Central memory CD4-positive, alpha-beta T cell (primary cell): ENCODE results near the gene LHFPL6.

Source experiments
- DNase-seq: peaks from one replicate; pipeline ENCODE4 v3.0.0; 2022

The LHFPL6 gene

DNA sequence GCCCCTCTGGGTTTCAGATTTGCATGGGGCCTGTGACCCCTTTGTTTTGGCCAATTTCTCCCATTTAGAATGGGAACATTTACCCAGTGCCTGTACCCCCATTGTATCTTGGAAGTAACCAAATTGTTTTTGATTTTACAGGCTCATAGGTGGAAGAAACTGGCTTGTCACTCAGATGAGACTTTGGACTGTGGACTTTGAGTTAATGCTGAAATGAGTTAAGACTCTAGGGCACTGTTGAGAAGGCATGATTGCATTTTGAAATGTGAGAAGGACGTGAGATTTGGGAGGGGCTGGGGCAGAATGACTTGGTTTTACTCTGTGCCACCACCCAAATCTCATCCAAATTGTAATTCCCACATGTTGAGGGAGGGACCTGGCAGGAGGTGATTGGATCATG lies 306.0 kb downstream of the LHFPL6 start:
- DNase-seq: no peak

- DNase-seq: no peak
Observed at GRCh38 chr13:39296193-39296592, 306.8 kb downstream of the LHFPL6 start.
